DMS53 (cell line): ENCODE results near the gene GEMIN2.
"Not testable (repeated sequence)": the region's sequence is repeated elsewhere in the genome, so short reads cannot be mapped to it uniquely, and the experiment has no call there.

Experiments used
- DNase-seq: peaks from one replicate; lab custom pipeline; 2025; lab: John Stamatoyannopoulos, UW

GEMIN2 gene

GRCh38 chr14:39109893-39110715 lies 4.0 kb upstream of the GEMIN2 start:
- DNase-seq, result no peak

GRCh38 chr14:39113685-39114072 lies 444 bp upstream of the GEMIN2 start:
- peak; percentile 29 for DNase-seq

GRCh38 chr14:39122330-39123138 lies 8.4 kb downstream of the GEMIN2 start:
- DNase-seq, result no peak

- DNase-seq, result peak; percentile 4
Measured at GRCh38 chr14:39137835-39138234, 23.7 kb downstream of the GEMIN2 start.

- no peak for DNase-seq
Measured at GRCh38 chr14:39138440-39138839, 24.3 kb downstream of the GEMIN2 start.

GRCh38 chr14:39140170-39140569 lies 26.0 kb downstream of the GEMIN2 start:
- no peak for DNase-seq

GRCh38 chr14:39141623-39142022 lies 27.5 kb downstream of the GEMIN2 start:
- not testable (repeated sequence) for DNase-seq

- not testable (repeated sequence) for DNase-seq
Measured at GRCh38 chr14:39143226-39143625, 29.1 kb downstream of the GEMIN2 start.

- peak; percentile 6 for DNase-seq
Measured at GRCh38 chr14:39145266-39145966, 31.3 kb downstream of the GEMIN2 start.

- DNase-seq, result no peak
Measured at GRCh38 chr14:39154594-39155189, 40.6 kb downstream of the GEMIN2 start.

GRCh38 chr14:39157491-39157890 lies 43.4 kb downstream of the GEMIN2 start:
- no peak for DNase-seq

- no peak for DNase-seq
Measured at GRCh38 chr14:39158222-39158858, 44.2 kb downstream of the GEMIN2 start.

GRCh38 chr14:39160494-39160893 lies 46.4 kb downstream of the GEMIN2 start:
- no peak for DNase-seq

- not testable (repeated sequence) for DNase-seq
Measured at GRCh38 chr14:39167797-39168320, 53.7 kb downstream of the GEMIN2 start.

- DNase-seq, result no peak
Measured at GRCh38 chr14:39168591-39168990, 54.5 kb downstream of the GEMIN2 start.

GRCh38 chr14:39169541-39169900 lies 55.4 kb downstream of the GEMIN2 start:
- peak; percentile 39 for DNase-seq

GRCh38 chr14:39173198-39173597 lies 59.1 kb downstream of the GEMIN2 start:
- DNase-seq, result no peak

GRCh38 chr14:39174560-39175444 lies 60.7 kb downstream of the GEMIN2 start, which contains the start of gene PNN:
Gene PNN, plus strand, starts transcription at chr14:39175254. Its CDS starts 26 bp downstream, at chr14:39175280.
- peak; percentile 99 for DNase-seq

GRCh38 chr14:39175445-39176262 lies 61.5 kb downstream of the GEMIN2 start:
- DNase-seq, result peak; percentile 66
